K562 (cell line): ENCODE results near the gene MRPL30. TPM values are rescaled to one million over a fixed set of nuclear protein-coding genes. Genes with fewer than 3 reads are reported as not detected.

Experiments
- ARID3B ChIP-seq: fragments of 250-450 bp; sonication (Bioruptor Pico); IDR thresholded peaks from 2 replicates; pipeline ENCODE4 v1.4.0; 2020; ENCODE audit warnings: borderline replicate concordance
- FOXM1 ChIP-seq, 2 experiments: fragments of 450-650 bp in 1 of 2; sonication (generic) in 1 of 2; formaldehyde crosslinking in 1 of 2; IDR thresholded peaks; 2 replicates each; pipeline versions ENCODE4 v1.6.1 to v1.9.0; 2017 to 2022; ENCODE audit warnings: low read depth in 2 of 2, mild to moderate bottlenecking in 2 of 2, missing genetic modification reagents in 1 of 2, moderate library complexity in 1 of 2
- STAT5B ChIP-seq: fragments of 250-450 bp; sonication (Bioruptor Pico); IDR thresholded peaks from 2 replicates; pipeline ENCODE4 v1.8.0; 2021; ENCODE audit warnings: mild to moderate bottlenecking, inconsistent platforms
- U2AF1 ChIP-seq: fragments of 200-400 bp; formaldehyde crosslinking; optimal IDR thresholded peaks from 2 replicates; pipeline ENCODE3; 2017; ENCODE audit warnings: mild to moderate bottlenecking, low read depth, low read length, moderate library complexity
- XRCC4 ChIP-seq: IDR thresholded peaks from one replicate; pipeline ENCODE4 v1.6.1; 2011; ENCODE audit not compliant: insufficient read depth, insufficient read length; ENCODE audit errors: extremely low read depth
- ZNF324 ChIP-seq: fragments of 250-450 bp; sonication (Bioruptor Pico); IDR thresholded peaks from 2 replicates; pipeline ENCODE4 v1.4.0; 2020; ENCODE audit warnings: mild to moderate bottlenecking
- polyA plus RNA-seq, 8 experiments: library from polyadenylated mRNA; depleted of rRNA in 4 of 8; stranded (reverse) in 5 of 8; unstranded in 3 of 8; fragments of >200 nt; fragmentation: Nextera tagmentation in 2 of 8; fragmentation: Illumina TruSeq in 1 of 8; extraction: Ambion mirVana in 2 of 8; extraction: Trizol in 1 of 8; gene quantifications; 2 replicates each; pipeline versions ENCODE4 v1.2.1 to v1.2.3, GENCODE V29; 2011 to 2014; ENCODE audit warnings: inconsistent platforms in 1 of 8, missing spikeins in 1 of 8
- total RNA-seq, 7 experiments: library from RNA; depleted of rRNA in 6 of 7; stranded (reverse); fragments of >200 nt in 6 of 7; fragmentation: Illumina TruSeq in 2 of 7; extraction: Trizol in 2 of 7; gene quantifications; 2 replicates each; pipeline versions ENCODE4 v1.2.1 to v1.2.3, GENCODE V29; 2011 to 2021; ENCODE audit warnings: low replicate concordance in 1 of 7
- TF ChIP-seq, protein P1 (sequence below): fragments of 450-650 bp; formaldehyde crosslinking; IDR thresholded peaks from 2 replicates; pipeline ENCODE4 v1.4.0; 2020; ENCODE audit warnings: mild to moderate bottlenecking, moderate library complexity
- TF ChIP-seq, protein P2 (sequence below): fragments of 250-450 bp; sonication (Bioruptor Pico); IDR thresholded peaks from 2 replicates; pipeline ENCODE4 v1.8.0; 2022; ENCODE audit warnings: moderate library complexity, mild to moderate bottlenecking, inconsistent platforms

MRPL30 gene
- total and polyA plus RNA-seq, 9 of the 15 experiments (the other 6 are each of a cell fraction or from before 2014, with no cell fraction given) = 63.3 to 130 (median 87.0) TPM

DNA sequence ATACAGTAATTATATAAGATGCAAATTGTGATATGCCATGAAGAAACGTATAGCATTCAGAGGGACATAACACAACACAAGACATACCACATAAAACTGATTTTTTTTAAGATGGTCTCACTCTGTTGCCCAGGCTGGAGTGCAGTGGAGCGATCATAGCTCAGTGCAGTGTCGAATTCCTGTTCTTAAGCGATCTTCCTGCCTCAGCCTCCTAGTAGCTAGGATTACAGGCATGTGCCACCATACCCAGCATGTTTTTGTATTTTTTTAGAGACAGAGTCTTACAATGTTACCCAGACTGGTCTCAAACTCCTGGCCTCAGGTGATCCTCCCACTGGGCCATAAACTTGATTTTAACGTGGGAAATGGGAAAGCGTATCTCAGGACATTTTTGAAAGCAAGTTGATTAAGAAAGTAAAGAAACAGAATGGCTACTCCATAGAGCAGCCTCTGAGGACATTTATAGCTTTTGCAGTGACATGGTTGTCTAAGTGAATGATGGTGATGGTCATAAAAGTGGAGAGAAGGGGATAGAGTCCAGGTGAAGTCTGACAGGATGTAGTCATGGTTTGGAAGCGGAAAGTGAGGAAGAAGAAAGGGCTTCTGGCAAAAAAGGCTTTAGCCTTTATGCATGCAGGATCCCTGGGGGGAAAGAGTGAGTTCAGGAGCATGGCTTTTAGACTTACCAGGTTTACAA is 28.6 kb upstream of the MRPL30 start (continued):
- TF ChIP-seq ARID3B (no peak), FOXM1 (IDR thresholded peaks at IDR 0.05; ENCODE audit: low read depth) (no peak), FOXM1 (CRISPR knock-in tag; IDR thresholded peaks at IDR 0.05; ENCODE audit: low read depth) (no peak), U2AF1 (no peak), STAT5B (no peak), ZNF324 (CRISPR knock-in tag) (no peak), XRCC4 (no peak)
- TF ChIP-seq, protein P1, sequence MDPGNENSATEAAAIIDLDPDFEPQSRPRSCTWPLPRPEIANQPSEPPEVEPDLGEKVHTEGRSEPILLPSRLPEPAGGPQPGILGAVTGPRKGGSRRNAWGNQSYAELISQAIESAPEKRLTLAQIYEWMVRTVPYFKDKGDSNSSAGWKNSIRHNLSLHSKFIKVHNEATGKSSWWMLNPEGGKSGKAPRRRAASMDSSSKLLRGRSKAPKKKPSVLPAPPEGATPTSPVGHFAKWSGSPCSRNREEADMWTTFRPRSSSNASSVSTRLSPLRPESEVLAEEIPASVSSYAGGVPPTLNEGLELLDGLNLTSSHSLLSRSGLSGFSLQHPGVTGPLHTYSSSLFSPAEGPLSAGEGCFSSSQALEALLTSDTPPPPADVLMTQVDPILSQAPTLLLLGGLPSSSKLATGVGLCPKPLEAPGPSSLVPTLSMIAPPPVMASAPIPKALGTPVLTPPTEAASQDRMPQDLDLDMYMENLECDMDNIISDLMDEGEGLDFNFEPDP (CRISPR knock-in tag) = no peak
- TF ChIP-seq, protein P2, sequence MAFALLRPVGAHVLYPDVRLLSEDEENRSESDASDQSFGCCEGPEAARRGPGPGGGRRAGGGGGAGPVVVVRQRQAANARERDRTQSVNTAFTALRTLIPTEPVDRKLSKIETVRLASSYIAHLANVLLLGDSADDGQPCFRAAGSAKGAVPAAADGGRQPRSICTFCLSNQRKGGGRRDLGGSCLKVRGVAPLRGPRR (CRISPR knock-in tag) = no peak
